NCI-H446 treated with DMSO at 0.1 percent for 48 hours (cell line): ENCODE measurements around the gene LRRC28.

Experiments
- DNase-seq: peaks from one replicate; lab custom pipeline; 2025; lab: John Stamatoyannopoulos, UW

LRRC28 gene

GRCh38 chr15:99435113-99435695 is 183.9 kb downstream of the LRRC28 start:
- no peak for DNase-seq

- no peak for DNase-seq
These were observed 184.7 kb downstream of the LRRC28 start for GRCh38 chr15:99435877-99436541.

- DNase-seq, result no peak
These were observed 185.4 kb downstream of the LRRC28 start for GRCh38 chr15:99436542-99437314.

- DNase-seq, result no peak
These were observed 186.3 kb downstream of the LRRC28 start for GRCh38 chr15:99437315-99438223.

GRCh38 chr15:99438224-99438585 is 186.9 kb downstream of the LRRC28 start:
- DNase-seq, result no peak

- DNase-seq, result no peak
These were observed 187.6 kb downstream of the LRRC28 start for GRCh38 chr15:99438691-99439523.

- no peak for DNase-seq
These were observed 188.2 kb downstream of the LRRC28 start for GRCh38 chr15:99439524-99439835.

GRCh38 chr15:99440029-99440428 is 188.7 kb downstream of the LRRC28 start:
- DNase-seq, result no peak
